HG03521 (cell line): Measurements from ENCODE around the gene ZNF653.
"Not testable (repeated sequence)": the region's sequence is repeated elsewhere in the genome, so short reads cannot be mapped to it uniquely, and the experiment has no call there.

ENCODE experiments used
- ATAC-seq: cut with Tn5 transposase; IDR thresholded peaks from one replicate; pipeline ENCODE4 v1.9.1; 2021; ENCODE audit warnings: mild to moderate bottlenecking, moderate library complexity; ENCODE audit not compliant: unreplicated experiment

Gene ZNF653

GRCh38 chr19:11457831-11458230 lies 47.8 kb downstream of the ZNF653 start:
- no peak for ATAC-seq

GRCh38 chr19:11457115-11457514 lies 48.5 kb downstream of the ZNF653 start:
- ATAC-seq = no peak

GRCh38 chr19:11456659-11457058 lies 49.0 kb downstream of the ZNF653 start:
- ATAC-seq = no peak

- not testable (repeated sequence) for ATAC-seq
These were observed 50.4 kb downstream of the ZNF653 start for GRCh38 chr19:11455233-11455554.

- ATAC-seq = no peak
These were observed 51.9 kb downstream of the ZNF653 start for GRCh38 chr19:11453468-11454341.

- no peak for ATAC-seq
These were observed 52.9 kb downstream of the ZNF653 start for GRCh38 chr19:11452620-11453310.

GRCh38 chr19:11451871-11452619 lies 53.6 kb downstream of the ZNF653 start:
- ATAC-seq = no peak

- ATAC-seq = no peak
These were observed 54.2 kb downstream of the ZNF653 start for GRCh38 chr19:11451327-11451870.

- ATAC-seq = no peak
These were observed 54.9 kb downstream of the ZNF653 start for GRCh38 chr19:11450570-11451326.

GRCh38 chr19:11448923-11449554 lies 56.6 kb downstream of the ZNF653 start:
- ATAC-seq = no peak

- ATAC-seq = no peak
These were observed 57.2 kb downstream of the ZNF653 start for GRCh38 chr19:11448410-11448809.

GRCh38 chr19:11447347-11448262 lies 58.0 kb downstream of the ZNF653 start:
- ATAC-seq = no peak

GRCh38 chr19:11446652-11447301 lies 58.9 kb downstream of the ZNF653 start:
- no peak for ATAC-seq

GRCh38 chr19:11446271-11446651 lies 59.4 kb downstream of the ZNF653 start:
- no peak for ATAC-seq

GRCh38 chr19:11445141-11445540 lies 60.5 kb downstream of the ZNF653 start:
- ATAC-seq = no peak

GRCh38 chr19:11444059-11444458 lies 61.6 kb downstream of the ZNF653 start:
- ATAC-seq = no peak

GRCh38 chr19:11437955-11438354 lies 67.7 kb downstream of the ZNF653 start:
- no peak for ATAC-seq

- ATAC-seq = no peak
These were observed 69.8 kb downstream of the ZNF653 start for GRCh38 chr19:11435833-11436313.
